KBM-7 (cell line): Measurements from ENCODE around the gene KRTAP12-2.

Experiments
- DNase-seq: peaks from one replicate; pipeline ENCODE4 v3.0.0-alpha.2; 2015
- in situ Hi-C: fragments of 300-500 bp; cut with MboI; formaldehyde crosslinking; loops from 2 replicates; pipeline ENCODE4 v1.14.3; 2020; ENCODE audit warnings: low sequenced_read_pairs, low pct_unique_long_range_greater_than_20kb, mixed read lengths

The KRTAP12-2 gene, protein sequence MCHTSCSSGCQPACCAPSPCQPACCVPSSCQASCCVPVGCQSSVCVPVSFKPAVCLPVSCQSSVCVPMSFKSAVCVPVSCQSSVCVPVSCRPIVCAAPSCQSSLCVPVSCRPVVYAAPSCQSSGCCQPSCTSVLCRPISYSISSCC

DNA sequence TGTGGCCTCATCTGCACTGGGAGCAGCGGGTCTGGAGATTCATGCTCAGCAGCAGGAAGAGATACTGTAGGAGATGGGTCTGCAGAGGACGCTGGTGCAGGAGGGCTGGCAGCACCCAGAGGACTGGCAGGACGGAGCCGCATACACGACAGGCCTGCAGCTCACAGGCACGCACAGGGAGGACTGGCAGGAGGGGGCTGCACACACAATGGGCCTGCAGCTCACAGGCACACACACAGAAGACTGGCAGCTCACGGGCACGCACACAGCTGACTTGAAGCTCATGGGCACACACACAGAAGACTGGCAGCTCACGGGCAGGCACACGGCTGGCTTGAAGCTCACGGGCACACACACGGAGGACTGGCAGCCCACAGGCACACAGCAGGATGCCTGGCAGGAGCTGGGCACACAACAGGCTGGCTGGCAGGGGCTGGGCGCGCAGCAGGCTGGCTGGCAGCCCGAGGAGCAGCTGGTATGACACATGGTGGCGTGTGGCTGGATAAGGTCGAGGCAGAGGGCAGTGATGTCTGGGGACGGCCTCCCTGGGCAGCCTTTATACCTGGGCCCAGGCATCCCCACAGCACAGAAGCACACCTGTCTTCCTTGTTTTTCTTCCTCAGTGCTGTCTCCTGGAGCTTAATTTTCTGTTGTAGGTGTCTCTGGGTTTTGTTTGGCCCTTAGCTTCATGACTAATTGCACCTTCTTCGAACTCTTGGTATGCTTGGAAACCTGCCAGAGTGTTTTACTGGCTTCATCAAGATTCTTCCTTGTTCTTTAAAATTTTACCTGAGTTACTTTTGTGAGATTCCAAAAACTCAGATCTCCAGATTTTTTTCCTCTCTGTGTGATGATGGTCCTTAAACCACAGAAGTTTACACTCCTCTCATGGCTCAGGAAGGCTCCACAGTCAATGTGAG is at the start of gene KRTAP12-2:
KRTAP12-2 (minus strand) TSS at position 527 of the 920 bp plus-strand sequence; CDS start at position 486, 41 bp downstream.
- in situ Hi-C loops, result no loop called here
- no peak for DNase-seq

DNA sequence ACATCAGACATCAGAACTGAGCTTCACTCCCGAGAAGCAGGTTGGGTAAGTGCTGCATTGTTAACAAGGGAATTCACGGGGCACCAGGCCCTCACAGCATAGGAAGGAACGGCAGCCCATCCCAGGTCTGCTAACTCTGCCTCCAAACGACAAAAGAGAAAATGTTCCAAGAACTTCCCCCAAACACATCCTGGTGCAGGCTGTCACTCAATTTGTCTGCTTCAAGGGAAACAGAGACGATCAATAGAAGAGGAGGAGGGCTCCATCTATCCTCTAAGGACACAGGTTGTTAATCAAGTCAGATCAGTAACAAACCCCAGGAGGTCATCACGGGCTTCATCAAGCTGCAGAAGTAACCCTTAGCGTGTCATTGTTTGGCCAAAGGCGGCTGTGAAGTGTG is 48.2 kb upstream of the KRTAP12-2 start:
- in situ Hi-C loops, result no loop called here
- no peak for DNase-seq

DNA sequence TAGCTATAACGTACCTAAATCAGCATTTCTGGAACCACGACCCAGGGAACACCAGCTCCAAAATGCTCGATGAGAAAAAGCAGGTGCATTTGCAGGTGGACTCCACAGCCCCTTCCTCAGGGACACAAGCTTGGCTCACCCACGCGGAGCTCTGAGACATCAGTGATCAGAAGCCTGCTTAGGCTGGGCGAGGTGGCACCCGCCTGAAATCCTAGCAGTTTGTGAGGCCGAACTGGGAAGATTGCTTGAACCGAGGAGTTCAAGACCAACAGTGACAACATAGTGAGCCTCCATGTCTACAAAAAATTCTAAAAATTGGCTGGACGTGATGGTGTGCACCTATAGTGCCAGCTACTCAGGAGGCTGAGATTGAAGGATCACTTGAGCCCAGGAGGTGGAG is 47.1 kb upstream of the KRTAP12-2 start:
- no peak for DNase-seq
- in situ Hi-C loops, result no loop called here

DNA sequence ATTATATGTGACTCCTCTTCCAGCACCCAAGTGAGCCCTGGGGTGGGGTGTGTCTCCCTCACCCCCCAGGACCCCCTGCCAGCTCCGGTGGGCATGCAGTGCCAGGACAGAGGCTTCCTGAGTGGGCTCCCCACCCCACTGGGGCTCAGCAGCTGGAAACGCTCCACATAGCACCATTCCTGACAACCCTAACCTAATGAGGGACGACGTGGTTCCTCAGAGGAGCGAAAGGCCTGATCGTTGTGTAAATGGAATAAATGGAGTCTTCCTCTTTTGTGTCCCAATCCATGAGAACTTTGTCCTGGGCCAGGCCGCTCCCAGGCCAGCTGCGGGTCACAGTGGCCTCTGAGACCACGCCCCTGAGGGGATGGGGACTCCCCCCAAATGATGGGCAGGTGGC is 46.4 kb upstream of the KRTAP12-2 start:
- in situ Hi-C loops, result no loop called here
- DNase-seq, result no peak

DNA sequence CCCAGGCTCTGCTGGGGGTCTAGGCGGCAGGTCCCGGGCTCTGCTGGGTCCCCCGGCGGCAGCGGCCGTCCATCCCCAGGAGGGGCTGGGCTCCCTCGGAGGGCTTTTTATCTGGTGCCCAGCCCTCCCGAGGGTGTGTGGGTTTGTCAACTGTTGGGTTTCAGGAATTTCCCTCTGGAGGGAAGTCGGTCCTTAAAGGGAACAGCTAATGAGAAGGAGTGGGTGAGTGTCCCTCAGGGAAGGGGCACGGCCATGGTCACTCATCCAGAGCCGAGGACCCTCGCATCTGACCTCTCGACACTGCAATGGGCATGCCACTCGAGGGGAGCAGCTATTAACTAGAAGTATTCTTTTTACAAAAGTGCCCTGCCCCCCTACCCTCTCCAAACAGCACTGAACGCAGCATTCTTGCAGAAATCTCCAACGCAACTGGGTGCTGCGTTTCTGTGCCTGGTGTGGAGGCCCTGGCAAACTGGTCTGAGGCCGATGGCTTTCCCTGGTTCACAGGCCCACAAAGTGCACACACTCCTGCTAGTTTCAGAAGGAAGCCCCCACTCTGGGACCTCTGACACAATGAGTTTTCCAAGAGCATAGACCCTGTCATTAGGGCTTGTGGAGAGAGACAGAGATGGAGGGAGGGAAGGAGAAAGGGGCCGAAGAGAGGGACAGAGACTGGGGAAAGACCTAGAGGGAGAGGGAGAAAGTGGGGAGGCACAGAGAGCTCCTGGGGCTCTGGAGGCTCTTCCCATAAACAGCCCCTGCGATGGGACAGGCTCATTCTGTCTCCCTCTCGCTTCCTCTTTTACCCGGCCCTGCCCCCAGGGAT is 45.7 kb upstream of the KRTAP12-2 start:
- in situ Hi-C loops, result no loop called here

DNA sequence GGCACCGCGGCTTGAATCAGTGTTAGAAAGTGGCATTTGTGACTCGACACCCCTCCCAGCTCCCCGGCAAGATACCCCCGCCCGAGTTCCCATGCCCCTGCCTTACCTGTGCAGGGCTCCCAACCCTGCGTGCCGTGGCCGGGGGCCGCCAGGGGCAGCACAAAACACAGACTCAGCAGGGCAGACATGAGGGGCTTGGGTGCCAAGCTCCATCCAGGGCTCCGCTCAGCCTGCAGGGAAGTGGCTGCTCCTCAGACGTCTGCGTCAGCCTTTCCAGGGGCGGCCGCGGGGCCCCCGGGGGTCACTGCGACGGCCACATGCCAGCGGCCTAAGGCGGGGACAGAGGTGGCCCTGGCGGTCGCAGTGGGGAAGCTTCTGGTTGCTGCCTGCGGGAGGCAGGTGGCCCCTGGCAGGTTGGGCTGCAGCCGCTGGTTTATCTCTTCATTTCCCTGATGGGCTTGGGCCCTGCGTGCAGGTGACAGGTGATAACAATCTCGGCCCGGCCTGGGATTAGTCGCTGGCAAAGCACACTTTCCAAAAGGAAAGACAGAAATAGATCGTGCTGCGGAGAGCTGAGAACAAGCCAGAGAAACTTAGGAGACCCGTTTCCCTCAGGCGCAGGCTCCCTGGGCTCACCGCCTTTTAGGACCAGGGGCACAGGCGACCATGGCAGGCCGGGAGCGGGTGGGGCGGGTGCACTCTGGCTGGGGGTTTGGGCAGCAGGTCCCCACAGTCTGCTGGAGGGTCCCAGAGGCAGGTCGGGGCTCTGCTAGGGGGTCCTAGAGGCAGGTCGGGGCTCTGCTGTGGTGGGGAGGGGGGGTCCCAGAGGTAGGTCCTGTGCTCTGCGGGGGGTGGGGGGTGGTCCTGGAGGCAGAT is 44.8 kb upstream of the KRTAP12-2 start, which contains the start of gene TSPEAR:
TSPEAR (minus strand) TSS at position 246 of the 876 bp plus-strand sequence; CDS start at position 188, 58 bp downstream.
- in situ Hi-C loops, result no loop called here
- DNase-seq, result no peak

More for the DNA sequence above, 45.7 kb upstream of the KRTAP12-2 start:
- no peak for DNase-seq

DNA sequence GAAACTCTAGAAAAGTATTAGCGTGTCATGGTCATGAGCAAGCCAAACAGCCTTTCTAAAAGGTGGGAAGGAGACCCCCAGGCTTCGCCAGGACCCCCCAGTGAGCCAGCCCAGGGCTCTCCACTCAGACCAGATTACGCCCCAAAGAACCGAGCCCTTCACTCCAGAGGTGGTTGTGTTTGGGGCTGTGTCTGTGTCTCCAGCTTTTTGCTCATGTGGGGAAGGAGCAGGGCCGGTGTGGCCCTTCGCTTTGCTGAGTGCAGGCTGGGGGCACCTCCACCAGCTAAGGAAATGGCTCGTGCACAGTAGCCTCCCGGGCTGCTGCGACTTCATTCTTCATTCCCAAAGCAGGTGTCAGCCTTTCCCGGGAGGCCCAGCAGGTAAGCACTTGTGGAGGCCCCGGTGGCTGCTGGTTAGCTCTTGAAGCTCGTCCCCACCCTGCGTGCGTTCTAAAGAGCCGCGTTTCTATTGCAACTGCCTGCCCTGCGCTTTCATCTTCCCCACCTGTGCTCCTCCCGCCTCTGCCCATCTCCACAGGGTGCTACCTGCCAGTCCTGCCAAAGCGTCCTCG is 44.1 kb upstream of the KRTAP12-2 start:
- in situ Hi-C loops, result no loop called here
- DNase-seq, result no peak

DNA sequence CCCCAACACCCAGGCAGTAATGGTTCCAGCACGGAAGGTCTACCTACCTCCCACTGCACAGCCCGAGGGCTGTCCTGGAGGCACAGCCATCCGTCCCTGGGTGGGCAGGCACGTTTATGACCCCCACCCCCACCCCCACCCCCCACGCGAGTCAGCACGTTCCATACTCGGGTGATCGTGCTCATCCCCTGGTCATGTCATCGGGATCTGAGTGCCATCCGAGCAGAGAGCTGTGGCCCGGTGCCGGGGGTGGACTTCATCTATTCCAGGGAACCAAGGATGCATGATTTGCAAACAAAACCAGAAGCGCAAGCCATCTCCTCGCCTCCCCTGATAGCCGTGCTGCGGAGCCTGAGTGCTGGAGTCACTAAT is 43.6 kb upstream of the KRTAP12-2 start:
- DNase-seq, result no peak

DNA sequence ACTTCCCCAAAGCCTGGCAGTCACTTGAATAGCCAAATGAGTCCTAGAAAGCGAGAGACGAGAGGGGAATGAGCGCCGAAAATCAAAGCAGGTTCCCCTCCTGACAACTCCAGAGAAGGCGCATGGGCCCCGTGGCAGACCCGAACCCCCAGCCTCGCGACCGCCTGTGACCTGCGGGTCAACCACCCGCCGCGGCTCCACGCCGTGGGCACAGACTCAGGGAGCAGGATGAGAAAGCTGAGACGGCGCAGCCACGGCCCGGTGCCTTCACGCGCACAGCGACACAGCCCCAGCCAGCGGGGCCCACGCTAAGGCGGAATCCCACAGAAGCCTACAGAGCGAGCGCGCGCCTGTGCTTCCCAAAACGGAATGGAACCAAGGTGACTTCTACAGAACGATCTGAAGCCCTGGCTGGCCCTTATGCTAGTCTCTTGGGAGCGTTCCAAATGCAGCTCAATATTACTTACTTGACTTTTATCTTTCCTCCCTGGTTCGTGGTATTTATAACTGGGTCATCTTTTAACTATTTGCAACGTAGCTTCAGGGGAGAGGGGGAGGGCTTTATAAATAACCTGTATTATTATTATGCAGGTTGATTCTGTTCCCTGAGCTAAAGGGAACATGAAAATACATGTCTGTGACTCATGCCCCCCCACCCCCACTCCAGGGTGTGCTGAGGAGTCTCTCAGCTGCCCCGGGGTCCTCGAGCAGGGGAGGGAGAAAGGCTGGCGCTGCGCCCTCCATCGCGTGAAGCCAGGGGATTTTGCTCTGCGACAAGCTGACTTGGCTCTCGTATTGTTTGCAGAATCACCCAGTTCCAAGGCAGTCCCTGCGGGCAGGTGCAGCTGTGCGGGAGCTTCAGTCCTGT is 42.9 kb upstream of the KRTAP12-2 start:
- DNase-seq, result no peak
- in situ Hi-C loops, result no loop called here

More for the DNA sequence above, 43.6 kb upstream of the KRTAP12-2 start:
- in situ Hi-C loops, result no loop called here

DNA sequence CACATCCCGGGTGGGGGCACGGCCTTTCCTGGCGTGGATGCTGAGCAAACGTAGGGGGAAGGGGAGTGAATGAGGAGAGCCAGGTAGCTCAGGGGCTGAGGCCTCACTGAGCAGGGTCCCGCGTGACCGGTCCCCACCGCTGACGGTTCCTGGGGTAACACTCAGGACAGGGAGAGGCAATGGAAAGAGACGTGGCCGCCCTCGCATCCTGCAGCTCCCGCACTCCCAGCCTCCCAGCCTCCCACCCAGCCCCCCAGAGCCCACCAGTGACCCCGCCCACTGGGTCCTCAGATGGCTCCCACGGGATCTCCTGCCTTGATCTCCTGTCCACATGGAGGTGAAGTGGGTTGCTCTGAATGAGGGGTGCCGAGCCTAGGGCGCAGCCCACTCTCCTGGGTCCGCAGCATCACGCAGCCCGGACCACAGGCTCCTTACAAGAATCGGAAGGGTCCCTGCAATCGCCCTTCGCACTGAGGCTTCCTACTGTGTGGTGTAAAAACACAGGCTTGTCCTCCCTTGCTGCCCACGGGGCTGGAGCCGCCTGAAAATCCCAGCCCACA is 42.2 kb upstream of the KRTAP12-2 start:
- DNase-seq, result peak; percentile 9
- in situ Hi-C loops, result no loop called here

DNA sequence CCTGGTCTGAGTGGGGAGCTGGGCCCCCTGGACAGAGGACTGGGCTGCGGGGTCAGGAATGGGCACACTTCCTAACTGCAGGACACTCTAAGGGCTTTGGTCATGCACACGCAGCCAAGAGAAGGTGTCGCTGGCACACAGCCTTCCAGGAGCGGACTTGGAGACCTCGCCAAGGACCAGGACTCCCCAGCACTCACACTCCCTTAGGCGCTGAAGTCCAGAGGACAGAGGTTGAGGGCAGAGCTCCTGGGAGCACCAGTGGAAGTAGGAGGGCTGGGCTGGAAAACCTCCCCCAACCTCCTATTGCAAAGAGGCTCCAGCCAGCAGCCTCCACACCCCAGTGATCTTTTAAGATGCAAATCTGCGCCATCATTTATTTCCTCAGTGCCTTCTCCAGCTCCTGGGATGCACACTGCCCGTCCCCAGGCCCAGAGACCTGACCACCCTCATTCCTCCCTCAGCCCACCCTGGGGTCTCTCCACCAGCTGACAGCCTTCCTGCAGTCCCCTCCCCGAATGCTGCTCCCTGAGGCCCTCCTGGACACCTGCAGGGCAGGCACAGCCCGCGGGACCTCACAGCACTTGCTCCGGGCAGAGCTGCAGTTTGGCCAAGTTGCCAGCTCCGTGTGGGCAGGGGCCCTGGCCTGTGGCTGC is 41.6 kb upstream of the KRTAP12-2 start:
- in situ Hi-C loops, result no loop called here
- no peak for DNase-seq

DNA sequence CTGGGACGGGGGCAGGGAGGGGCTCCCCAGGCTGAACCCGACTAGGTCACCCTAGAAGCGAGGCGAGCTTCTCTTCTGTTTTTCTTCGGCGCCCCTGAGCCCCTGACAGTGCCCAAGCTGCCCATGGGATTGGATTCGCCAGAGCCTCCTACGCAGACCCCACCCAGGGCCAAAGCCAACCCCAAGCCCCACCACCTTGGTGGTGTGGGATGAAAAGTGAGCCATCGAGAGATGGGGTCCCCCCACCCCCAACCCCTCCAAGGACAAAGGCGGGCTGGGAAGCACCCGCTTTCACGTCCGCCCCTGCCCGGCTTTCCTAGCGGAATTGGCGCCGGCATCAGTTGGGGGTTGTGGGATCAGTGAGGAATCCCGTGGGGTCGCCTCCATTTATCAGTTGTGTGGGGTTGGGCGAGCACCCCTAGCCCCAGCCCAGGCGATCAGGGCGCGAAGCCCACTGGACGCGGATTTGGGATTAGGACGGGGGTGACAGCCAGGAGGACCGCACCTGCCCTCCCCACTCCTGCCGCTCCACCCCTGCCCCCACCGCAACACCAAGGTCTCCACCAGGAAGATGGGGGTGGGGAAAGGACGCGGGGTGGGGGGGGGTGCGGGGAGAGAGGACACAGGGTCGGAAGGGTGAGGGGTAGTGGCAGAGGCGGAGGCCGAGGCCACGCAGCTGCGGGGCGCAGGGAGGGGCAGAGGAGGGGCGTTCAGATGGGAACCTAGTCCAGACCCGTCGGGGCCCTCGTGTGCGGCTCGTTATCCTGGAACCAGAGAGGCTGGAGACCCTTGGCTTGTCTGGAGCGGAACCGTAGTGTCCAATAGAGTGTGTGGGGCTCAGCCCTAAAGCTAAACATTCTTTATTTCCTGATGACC is 40.2 kb upstream of the KRTAP12-2 start:
- DNase-seq, result no peak
- in situ Hi-C loops, result no loop called here

DNA sequence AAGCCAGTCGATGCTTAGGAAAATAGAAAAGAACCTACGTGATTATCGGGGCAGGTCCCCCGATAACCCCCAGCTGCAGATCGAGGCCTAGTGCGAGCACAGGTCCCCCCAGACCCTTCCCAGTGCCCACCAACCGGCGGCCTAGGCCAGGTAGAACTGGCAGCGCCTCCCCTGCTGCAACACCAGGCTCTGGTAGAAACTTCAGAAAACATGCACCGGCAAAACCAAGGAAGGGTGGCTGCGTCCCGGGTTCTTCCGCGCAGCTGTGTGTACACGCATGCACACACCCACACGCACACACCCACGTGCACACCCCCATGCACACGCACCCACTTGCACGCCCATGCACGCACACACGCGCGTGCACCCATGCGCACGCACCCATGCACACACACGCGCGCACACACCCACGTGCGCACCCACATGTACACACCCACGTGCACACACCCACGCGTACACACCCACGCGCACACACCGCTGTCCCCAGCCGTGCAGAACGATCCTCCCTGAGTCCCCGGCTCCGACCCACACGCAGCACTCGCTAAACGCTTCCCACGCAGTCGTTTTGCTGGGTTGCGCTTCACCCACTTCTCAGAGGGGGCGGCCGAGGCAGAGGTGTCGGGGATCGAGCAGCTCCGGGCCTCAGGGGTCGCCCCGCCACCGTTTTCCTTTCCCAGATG is 39.4 kb upstream of the KRTAP12-2 start:
- in situ Hi-C loops, result no loop called here
- DNase-seq, result no peak

DNA sequence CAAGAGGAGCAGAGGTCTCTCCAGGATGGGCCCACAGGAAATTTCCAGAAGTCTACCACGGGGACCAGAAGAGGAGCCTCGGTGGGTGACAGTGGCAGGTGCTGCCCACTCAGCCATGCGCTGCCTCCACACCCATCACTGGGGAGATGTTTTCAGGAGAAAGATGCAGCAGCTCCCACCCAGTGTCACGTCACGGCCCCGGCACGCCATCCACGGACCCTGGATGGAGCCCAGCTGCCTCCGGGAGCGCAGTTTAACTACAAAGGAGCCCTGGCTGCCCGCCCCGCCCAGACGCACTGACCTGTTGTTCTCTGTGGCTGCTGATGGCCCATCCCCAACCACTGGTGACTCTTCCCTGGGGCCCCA is 37.9 kb upstream of the KRTAP12-2 start:
- in situ Hi-C loops, result no loop called here
- DNase-seq, result no peak
